ENCODE results near the gene ZNF679. TPM values are rescaled to one million over a fixed set of nuclear protein-coding genes. Genes with fewer than 3 reads are reported as not detected.

The ZNF679 gene
- total RNA-seq, 6 donors from 2014 or later: not detected

Other genes with a start within 250 kb of the ZNF679 start
- not detected for gene ZNF722, start 229.6 kb upstream of the ZNF679 start, total RNA-seq
- 1 to 10 TPM in 5 of 6 donors, under 1 TPM in 1; 0.59 to 7.3 (median 2.4) TPM for gene ZNF727, start 183.0 kb upstream of the ZNF679 start, total RNA-seq
- gene ZNF735, start 21.3 kb upstream of the ZNF679 start, total RNA-seq: not detected
- 10 to 100 TPM in 5 of 6 donors, 1 to 10 TPM in 1; 8.5 to 21.0 (median 13.7) TPM for gene ZNF736, start 85.5 kb downstream of the ZNF679 start, total RNA-seq

Measured in upper lobe of left lung (tissue), 6 donors.